HG03039 (cell line): Measurements from ENCODE around the gene PLEKHH3.
"Not testable (repeated sequence)": the region's sequence is repeated elsewhere in the genome, so short reads cannot be mapped to it uniquely, and the experiment has no call there.

ENCODE experiments used
- ATAC-seq: cut with Tn5 transposase; IDR thresholded peaks from one replicate; pipeline ENCODE4 v1.9.1; 2021; ENCODE audit warnings: mild to moderate bottlenecking, moderate library complexity; ENCODE audit not compliant: unreplicated experiment

PLEKHH3 gene

DNA sequence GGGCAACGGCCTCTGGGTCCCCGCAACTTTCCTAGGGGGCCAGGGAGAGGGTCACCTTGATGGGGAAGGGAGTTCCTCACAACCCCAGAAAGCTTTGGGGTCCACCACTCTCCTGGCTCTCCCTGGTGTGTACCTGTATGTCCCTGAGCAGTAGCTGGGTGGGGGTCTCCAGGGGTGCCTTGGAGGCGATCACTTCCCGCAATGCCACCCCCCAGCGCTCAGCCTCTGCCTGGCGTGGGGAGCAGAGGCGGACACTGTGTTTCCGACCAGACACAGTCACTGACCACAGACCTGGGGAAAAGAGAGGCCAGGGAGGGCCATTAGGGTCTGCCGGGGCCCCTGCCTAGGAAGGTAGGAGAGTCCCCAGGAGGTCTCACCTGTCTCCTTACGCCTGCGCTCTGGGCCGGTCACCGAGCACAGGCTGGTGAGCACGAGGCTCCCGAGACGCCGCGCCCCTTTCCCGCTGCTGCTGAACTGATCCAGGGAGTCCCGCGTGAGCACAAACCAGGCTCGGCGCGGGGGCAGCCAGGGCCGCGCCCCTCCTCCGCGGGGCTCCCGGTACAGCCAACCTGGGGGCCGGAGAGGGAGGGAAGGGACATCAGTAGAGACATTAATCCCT lies 3.4 kb downstream of the PLEKHH3 start:
- no peak for ATAC-seq

DNA sequence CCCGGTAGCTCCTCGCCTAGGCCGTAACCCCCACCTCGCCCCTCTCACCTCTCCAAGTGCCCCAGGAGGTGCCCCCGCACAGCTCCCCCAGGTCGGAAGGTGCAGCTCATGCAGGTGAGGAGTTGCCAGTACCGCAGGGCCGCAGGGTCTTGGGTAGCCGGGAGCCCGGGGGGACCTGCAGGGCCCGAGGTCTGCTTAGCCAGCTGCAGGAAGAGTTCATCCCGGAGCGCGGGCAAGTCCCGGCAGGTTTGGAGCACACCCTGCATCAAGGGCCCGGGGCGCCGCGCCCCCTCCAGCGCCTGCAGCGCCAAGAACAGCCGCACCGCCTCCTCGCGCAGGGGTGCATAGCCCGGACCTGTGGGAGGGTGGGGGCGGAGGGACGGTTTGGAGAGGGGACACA lies 4.8 kb downstream of the PLEKHH3 start:
- no peak for ATAC-seq

DNA sequence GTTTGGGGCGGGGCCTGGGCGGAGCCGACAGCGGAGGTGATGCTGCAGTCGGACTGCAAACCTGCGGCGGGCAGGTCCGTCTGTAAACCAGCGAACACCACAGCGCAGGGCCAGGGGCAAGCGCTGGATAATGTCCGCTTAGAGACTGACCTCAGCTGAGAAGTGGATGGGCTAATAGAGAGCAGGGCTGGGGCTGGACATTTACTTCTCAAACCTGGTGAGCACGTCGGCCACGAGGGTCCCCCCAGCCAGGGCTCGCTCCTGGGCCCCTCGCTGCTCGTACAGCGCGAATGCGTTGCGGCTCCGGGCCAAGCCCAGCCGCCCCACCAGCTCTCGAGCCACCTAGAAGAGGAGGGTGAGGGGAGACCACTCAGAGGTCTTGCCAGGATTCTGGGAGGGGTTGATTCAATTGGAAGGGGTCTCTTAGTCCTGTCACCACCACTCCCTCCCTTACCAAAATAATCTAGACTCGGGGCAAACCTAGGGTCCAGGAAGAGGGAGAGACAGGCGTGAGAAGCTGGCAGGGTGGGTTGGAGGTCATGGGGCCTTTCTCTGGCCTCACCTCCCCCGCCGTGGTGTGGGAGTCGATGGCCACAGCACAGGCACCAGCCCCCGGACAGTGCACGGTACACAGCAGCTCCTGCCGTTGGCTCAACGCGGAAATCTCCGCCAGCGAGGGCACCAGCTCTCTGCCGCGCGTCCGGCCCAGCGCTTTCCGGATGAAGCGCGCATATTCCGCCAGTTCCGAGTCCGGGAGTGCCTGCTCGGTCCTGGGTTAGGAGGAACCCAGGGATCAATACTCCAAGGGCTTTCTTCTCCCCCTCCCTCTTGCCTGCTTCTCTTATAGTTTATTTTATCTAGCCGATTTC lies 5.8 kb downstream of the PLEKHH3 start:
- no peak for ATAC-seq

DNA sequence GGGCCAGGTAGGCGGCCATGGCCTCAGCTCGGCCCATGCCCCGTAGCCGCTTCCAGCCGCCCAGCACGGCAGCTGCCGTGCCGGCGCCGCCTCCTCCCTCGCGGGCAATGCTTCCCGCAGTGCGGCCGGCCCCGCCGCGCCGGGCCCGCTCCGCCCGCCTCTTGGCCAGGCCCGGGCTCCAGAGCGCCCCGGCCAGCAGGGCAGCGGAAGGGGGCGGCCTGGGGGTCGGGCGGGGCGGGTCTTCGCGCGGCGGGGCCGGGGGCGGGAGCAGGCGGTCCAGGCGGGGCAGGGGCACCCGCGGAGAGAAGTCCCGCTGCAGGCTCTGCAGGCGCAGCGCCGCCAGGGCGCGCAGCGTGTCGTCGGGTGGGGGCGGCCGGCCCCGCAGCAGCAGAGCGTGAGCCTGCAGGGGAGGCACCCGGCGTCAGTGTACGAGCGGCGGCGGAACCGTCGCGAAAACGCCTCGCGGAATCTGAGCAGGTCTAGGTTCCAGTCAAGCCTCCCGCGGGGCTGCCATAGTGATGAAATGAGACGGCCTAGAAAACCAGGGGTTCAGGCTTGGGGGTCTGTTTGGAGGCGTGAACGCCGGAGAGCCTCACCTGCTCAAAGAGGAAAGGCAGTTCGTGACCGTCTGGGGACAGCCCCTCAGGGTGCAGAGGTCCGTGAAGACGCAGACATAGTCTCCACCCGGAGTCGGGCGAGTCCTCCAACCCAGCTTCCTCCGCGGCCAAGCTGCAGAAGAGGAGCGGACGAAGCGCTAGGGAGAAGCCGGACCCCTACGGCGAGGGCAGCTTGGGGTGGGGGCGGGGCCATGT lies 6.6 kb downstream of the PLEKHH3 start:
- ATAC-seq = no peak

DNA sequence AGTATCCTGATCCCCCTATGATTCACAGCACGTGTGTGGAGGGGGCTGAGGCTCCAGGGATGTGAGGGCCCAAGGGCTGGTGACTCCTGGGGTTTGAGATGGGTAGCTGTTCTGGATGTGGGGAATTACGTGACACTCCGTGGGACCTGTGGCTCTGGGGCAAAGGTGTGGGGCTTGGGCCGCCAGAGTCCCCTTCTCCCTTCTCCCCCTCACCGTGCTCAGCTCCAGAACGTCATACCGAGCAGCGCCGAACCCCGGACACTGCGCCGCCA lies 7.2 kb downstream of the PLEKHH3 start:
- ATAC-seq = no peak

DNA sequence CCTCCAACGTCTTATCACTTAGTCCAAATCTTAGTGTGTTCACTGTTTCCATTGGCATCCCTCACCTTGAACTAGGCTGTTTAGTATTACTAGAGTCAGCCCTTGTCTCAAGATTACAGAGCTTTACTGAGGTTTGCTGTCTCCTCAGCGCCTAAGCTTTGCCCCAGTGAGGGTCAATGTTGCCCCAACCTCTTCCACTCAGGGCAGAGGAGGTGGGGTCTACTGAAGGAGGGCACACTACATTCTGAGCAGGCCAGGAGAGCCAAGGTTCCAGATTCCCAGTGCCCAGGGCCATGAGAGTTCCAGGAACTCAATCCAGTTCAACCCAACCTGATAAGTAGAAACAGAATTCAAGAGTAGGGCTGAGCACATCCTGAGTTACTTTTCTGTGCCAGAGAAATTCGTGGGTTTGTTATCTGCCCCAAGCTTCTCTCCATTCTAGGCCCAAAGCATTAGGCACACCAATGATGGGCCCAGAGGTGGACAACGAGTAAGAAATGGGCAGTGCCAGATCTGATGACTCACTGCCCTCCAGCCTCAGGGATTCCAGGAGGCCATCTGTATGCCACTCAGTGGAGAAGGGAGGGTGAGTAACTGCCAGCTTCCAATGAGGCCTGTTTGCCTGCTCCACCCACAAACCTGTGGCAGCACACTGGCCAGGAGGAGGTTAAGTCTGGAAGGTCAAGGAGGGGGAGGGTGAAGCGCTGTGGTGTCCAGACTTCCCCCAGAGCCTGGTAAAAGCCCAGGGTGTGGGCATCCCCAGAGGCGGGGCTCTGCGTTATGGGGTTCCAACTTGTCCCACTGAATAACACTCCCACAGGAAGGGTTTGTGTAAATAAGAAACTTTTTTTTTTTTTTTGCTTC lies 9.5 kb downstream of the PLEKHH3 start:
- no peak for ATAC-seq

DNA sequence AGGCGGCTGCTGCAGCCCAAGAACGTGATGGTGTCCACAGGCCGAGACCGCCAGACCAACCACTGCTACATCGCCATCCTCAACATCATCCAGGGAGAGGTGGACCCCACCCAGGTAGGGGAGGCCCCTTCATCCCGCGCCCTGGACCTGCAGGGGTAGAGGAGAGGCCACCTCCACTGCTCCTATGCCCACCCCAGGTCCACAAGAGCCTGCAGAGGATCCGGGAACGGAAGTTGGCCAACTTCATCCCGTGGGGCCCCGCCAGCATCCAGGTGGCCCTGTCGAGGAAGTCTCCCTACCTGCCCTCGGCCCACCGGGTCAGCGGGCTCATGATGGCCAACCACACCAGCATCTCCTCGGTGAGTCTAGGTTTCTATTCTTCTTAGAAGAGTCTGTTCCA lies 10.7 kb downstream of the PLEKHH3 start:
- not testable (repeated sequence) for ATAC-seq

DNA sequence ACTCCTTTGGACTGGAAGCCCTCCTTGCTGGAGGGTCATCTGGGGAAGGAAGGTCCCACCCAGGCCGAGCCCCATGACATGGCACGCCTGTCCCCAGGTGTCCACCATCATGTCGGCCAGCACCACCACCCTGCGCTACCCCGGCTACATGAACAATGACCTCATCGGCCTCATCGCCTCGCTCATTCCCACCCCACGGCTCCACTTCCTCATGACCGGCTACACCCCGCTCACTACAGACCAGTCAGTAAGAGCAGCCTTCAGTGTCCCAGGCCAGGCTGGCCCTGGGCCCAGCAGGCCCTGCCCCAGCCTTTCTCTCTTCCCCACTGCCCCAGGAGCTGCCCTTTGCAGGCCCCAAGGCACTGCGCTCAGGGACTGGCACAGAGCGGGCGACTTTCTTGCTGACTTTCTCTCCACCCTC lies 11.2 kb downstream of the PLEKHH3 start:
- ATAC-seq = no peak

DNA sequence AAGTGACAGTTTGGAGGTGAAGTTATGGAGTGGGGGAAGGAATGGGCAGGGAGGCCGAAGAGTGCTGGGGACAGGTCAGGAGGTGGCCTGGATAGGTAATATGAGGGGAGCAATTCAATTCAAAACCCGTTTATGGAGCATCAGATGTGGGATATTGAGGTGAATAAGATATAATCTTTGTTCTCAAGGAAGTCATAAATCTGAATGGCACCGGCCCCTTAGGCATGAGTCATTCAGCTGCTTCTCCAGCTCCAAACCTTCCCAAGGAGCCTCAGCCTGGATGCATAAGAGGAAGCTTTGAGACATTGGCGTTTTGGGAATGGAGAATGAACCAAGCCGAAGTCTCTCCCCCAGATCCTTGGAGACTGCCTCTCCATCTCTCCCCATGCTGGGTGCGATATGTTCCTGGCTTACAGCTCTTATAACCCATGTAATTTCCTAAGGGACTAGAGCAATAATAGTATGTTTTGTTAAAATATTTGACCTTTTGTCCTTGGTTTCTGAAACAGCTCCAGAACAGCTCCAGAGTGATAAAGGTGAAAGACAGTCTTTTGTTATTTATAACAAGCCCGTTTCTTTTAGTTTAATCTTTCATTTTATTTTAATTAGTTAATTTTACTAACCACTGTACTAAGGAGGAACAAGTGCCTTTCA lies 16.0 kb downstream of the PLEKHH3 start:
- no peak for ATAC-seq

DNA sequence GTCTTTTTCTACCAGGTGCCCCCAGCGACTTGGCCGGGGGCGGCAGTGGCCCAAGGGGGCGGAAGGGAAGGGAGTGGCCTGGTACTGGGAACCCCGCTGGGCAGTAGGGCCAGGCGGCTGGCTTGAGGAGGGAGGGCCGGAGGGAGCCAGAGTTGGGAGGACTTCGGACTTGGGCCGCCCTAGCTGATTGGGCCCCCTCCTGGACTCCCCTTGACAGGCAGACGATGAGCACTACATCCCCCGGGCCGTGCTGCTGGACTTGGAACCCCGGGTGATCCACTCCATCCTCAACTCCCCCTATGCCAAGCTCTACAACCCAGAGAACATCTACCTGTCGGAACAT lies 16.9 kb downstream of the PLEKHH3 start:
- not testable (repeated sequence) for ATAC-seq

DNA sequence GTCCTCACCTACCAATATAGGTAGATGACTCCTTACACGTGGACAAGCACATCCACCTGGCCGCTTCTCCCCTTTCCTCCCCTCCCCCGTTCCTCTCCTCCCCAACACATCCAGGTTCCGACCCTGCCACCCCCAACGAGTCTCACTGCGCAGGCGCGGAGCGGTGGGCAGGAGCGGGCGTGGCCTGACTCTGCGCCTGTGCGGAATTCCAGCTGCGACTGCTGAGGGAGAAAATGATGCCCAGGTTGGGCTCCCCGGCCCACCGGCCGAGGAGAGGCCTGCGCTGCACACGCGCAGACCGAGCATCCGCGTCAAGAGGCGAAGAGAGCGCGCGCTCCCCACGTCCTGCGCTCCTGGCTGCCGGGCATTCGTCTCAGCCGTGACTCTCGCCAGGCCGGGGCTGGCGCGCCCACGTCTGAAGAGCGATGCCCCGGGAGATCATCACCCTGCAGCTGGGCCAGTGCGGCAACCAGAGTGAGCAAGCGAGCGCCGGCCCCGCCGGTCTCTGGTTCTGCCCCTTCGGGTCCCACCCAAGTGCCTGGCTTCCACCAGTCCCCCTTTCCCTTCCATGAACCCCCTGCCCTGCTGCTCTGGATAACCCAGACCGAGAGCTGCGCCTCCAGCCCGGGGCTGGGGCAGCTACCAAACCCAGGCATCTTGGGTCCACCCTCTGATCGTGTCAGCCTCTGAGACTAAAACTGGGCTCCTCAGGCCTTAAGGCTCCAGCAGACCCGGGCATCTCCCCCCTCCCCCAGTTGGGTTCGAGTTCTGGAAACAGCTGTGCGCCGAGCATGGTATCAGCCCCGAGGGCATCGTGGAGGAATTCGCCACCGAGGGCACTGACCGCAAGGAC lies 17.5 kb downstream of the PLEKHH3 start, which contains the start of gene TUBG2:
Gene TUBG2, plus strand, starts transcription at position 206 of the 853 bp plus-strand sequence. Its CDS starts 220 bp downstream, at position 426.
- no peak for ATAC-seq

DNA sequence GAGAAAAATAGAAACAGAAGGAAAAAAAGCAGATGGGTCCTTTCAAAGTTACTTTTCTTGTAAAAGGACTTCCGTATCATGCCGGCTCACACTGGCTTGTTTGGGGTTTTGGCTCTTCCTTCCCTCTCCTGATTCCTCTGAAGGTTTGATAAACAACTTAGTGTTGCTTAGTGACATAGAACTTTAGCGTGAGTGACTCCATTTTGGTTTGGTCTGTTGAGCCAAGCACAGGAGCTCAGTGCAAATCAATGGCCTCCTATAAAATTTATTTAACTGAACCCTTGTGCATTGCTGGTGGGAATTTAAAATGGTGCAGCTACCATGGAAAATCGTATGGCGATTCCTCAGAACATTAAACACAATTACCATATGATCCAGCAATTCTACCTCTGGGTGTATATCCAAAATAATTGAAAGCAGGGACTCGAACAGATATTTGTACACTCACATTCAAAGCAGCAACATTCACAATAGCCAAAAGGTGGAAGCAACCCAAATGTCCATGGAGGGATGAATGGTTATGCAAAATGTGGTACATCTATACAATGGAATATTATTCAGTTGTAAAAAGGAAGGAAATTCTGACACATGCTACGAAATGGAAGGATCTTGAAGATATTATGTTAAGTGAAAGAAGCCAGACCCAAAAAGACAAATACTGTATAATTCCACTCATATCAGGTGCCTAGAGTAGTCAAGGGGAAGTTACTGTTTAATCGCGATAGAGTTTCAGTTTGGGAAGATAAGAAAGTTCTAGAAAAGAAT lies 18.8 kb downstream of the PLEKHH3 start:
- ATAC-seq = no peak

DNA sequence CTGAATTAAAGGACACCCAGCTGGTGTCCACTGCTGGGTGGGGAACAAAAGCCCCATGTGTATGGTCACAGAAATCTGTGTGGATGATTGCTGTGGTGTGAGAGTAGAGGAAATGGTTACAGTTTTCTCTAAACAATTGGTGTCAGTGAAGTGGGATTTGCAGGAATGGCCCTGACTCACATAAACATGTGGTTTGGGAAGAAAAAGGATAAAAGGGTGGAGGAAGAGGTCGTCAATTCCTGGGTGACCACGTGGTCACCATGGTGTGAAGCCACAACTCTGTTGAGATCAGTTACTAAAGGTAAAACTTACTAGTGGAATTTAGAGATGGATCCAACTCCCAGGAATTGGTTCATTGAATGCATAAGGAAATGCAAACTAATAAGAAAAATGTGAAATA lies 21.3 kb downstream of the PLEKHH3 start:
- no peak for ATAC-seq

DNA sequence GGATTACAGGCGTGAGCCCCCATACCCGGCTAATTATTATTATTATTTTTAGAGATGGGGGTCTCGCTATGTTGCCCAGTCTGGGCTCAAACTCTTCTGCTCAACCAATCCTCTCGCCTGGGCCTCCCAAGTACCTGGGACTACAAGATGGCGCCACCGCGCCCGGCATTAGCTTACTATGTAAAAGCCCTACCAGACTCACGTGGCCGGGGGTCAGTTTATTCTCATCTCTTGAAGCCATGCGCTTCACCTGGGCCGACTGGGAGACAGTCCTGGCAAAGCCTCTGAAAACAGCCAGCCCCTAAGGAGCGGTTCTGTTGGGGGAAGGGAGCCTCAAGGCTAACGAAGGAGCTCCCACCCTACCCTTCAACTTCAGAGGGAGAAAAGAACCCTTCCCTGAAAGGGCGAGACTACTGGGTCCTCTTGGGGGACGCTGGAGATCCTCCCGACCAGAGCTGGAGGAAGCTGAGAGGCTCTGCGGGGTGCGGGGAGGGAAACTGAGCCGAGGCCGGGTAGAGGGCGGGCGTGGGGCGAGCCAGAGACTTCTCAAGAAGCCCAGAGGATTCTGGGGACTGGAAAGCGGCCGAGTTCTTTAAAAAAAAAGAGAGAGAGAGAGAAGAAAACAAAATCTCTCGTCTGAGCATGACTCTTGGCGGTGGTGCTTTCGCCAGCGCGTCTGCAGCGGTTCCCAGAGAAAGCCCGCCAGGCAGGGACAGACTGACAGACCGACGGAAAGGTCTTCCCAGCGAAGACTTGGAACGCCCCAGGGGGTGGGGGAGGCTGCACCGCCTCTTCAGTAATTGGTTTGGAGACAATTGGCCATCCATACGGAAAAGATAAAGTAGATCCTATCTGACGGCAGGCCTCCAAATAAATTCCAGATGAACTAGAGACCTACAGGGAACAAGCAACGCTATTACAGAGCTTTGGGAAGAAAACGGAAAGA lies 23.3 kb downstream of the PLEKHH3 start:
- ATAC-seq = no peak

DNA sequence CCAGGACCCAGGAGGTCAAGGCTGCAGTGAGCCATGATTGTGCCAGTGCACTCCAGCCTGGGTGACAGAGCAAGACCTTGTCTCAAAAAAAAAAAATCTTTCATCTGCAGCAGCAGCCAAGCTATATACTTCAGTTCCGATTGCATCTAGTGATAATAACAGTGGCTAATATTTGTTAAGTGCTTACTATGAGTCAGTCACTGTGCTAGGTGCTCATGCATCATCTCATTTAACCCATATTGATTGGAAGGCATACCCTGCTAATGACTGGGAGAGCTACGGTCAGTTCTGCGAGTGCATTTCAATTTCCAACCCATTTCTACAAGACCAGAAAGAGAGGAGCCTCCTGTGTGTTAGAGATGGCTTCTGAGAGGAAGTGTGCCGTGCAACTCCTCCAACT lies 25.4 kb downstream of the PLEKHH3 start:
- ATAC-seq = no peak

DNA sequence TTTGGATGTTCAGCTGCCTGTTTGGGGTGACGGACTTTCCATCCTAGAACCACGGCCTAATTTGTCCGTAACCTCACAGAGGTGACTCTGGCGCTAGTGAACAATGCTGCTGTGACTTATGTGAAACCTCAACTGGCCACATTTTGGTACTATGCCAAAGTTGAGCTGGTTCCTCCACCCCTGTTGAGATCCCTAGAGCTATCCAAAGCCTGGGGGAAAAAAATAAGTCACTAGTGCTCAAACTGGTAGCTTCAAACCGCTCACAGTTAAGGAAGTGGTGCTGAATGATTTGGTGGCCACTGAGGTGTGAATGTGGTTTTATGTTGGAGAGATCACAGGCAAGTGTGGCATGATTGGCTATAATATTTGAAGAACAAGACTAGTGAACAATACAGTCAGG lies 29.0 kb downstream of the PLEKHH3 start:
- no peak for ATAC-seq

DNA sequence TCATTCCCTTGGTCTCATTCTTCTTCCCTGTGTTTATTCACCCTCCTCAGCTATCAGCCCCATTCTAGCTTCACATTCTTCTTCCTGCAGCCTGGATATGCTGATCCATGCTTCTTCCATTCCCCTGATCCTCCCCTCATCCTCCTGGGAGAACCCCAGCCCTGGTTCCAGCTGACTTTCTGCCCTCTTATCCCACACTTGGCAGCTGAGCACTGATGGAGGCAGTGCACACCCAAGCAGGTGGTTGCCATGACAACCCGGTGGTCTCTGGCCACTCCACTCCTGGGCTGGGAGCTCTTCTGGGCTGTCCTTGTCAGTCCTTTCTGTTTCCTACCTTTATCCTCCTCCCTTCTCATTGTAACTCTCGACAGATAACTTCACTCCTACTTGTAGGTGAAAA lies 34.5 kb downstream of the PLEKHH3 start:
- no peak for ATAC-seq

DNA sequence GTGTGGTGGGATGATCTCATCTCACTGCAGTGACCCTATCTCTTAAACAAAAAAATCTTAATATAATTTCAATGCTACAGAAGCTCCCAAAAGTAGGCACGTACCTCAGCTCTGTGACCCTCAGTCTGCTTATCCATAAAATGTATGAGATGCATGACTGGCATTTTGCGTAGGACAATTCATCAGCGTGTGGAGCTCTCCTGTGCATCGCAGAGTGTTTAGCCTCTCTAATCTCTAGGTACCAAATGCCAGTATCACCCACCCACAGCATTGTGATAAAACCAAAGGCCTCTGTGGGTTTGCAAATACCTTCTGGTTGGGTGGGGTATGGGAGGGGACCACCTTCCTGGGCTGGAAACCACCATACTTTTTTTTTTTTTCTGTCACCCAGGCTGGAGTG lies 36.7 kb downstream of the PLEKHH3 start:
- ATAC-seq = no peak
